HepG2 (cell line): ENCODE data around the gene BATF2. TPM values are rescaled to one million over a fixed set of nuclear protein-coding genes. Genes with fewer than 3 reads are reported as not detected.

Experiments used
- ATAC-seq: fragments of 200-7000 bp; cut with Tn5 transposase; 3 replicates; pipeline ENCODE4 v1.9.1; 2020; ENCODE audit warnings: mild to moderate bottlenecking, moderate library complexity
- BruUV-seq: library from RNA; stranded (reverse); fragments of 400-500 nt; replicated peaks from 2 replicates; lab custom pipeline; 2021; lab: Mats Ljungman, UMichigan
- CTCF ChIA-PET: fragments of 300-600 bp; formaldehyde crosslinking; extraction: SDS; loops from one replicate; lab custom pipeline; 2021; ENCODE audit warnings: low total read pairs, inconsistent platforms, low intra/inter-chr PET ratio; lab: Yijun Ruan, JAX
- POLR2A ChIA-PET: fragments of 350-600 bp; sonication (Branson Sonifier 250); formaldehyde crosslinking; loops from one replicate; lab custom pipeline; 2020; ENCODE audit warnings: antibody characterized with exemption, inconsistent platforms; lab: Yijun Ruan, JAX
- DNase-seq: peaks from one replicate; pipeline ENCODE4 v3.0.0-alpha.2; 2015; ENCODE audit warnings: low spot score
- FAIRE-seq: peaks from 3 replicates; lab custom pipeline; 2011; peaks lifted over from hg19 to GRCh38; lab: Jason Lieb, UNC
- H2AFZ ChIP-seq: one replicate; pipeline ENCODE4 v1.6.1; 2011; ENCODE audit warnings: low read length, inconsistent platforms
- H3K27ac ChIP-seq: fragments of 300-600 bp; 3 replicates; pipeline ENCODE4 v1.8.0; 2011; ENCODE audit warnings: mixed run types, mild to moderate bottlenecking, mixed read lengths, low read length, inconsistent platforms; ENCODE audit not compliant: insufficient read depth; ENCODE audit errors: extremely low read length
- H3K27me3 ChIP-seq, 2 experiments: fragments of 200-600 bp in 1 of 2; 2 replicates in 1 of 2; 3 replicates in 1 of 2; pipeline versions ENCODE4 v1.6.0 to v1.8.0; 2011; ENCODE audit warnings: low read length in 2 of 2, mild to moderate bottlenecking in 2 of 2, moderate library complexity in 2 of 2, inconsistent platforms in 1 of 2; ENCODE audit not compliant: insufficient read depth in 2 of 2, control insufficient read depth in 1 of 2
- H3K36me3 ChIP-seq, 2 experiments: fragments of 200-600 bp in 1 of 2; replicated peaks in 1 of 2; 2 replicates in 1 of 2; 3 replicates in 1 of 2; pipeline versions ENCODE4 v1.5.1 to v1.8.0; 2011; ENCODE audit warnings: low read length in 2 of 2, inconsistent platforms in 1 of 2; ENCODE audit not compliant: insufficient read depth in 2 of 2, control insufficient read depth in 1 of 2
- H3K4me1 ChIP-seq: 2 replicates; pipeline ENCODE4 v1.5.1; 2012; ENCODE audit warnings: low read length, inconsistent platforms; ENCODE audit not compliant: insufficient read depth
- H3K4me2 ChIP-seq: 2 replicates; pipeline ENCODE4 v1.6.0; 2011; ENCODE audit warnings: low read depth, low read length, inconsistent platforms
- H3K4me3 ChIP-seq, 3 experiments: fragments of 200-600 bp in 1 of 3; sonication (generic), shearing (Covaris generic) in 1 of 3; replicated peaks in 1 of 3; 2 replicates each; pipeline ENCODE4 v1.5.1; 2011 to 2016; ENCODE audit warnings: low read length in 3 of 3, inconsistent platforms in 2 of 3, low read depth in 2 of 3, mild to moderate bottlenecking in 2 of 3, control low read depth in 1 of 3, mixed read lengths in 1 of 3; ENCODE audit not compliant: insufficient read depth in 1 of 3
- H3K79me2 ChIP-seq: one replicate; pipeline ENCODE4 v1.6.1; 2011; ENCODE audit warnings: low read length, inconsistent platforms; ENCODE audit not compliant: insufficient read depth
- H3K9ac ChIP-seq: 2 replicates; pipeline ENCODE4 v1.6.0; 2011; ENCODE audit warnings: mild to moderate bottlenecking, low read depth, low read length, inconsistent platforms; ENCODE audit not compliant: insufficient read depth
- H3K9me3 ChIP-seq: 2 replicates; pipeline ENCODE4 v1.5.1; 2012; ENCODE audit warnings: mild to moderate bottlenecking, low read length
- H4K20me1 ChIP-seq: 2 replicates; pipeline ENCODE4 v1.6.0; 2011; ENCODE audit warnings: inconsistent platforms, mild to moderate bottlenecking, low read length, moderate library complexity; ENCODE audit not compliant: insufficient read depth
- ATF5 ChIP-seq: sonication (generic); formaldehyde crosslinking; IDR thresholded peaks from 2 replicates; pipeline ENCODE4 v1.4.0; 2020; ENCODE audit warnings: mild to moderate bottlenecking, low read depth, missing genetic modification reagents
- EHMT2 ChIP-seq: fragments of 200-600 bp; sonication (generic); IDR thresholded peaks from 2 replicates; pipeline ENCODE4 v1.7.0; 2017; ENCODE audit warnings: antibody characterized with exemption, low read depth, low read length, borderline replicate concordance
- NFE2L2 ChIP-seq: fragments of 150-350 bp; IDR thresholded peaks from 2 replicates; pipeline ENCODE4 v1.6.1; 2014; ENCODE audit warnings: low read length
- PRMT3 ChIP-seq: sonication (generic); formaldehyde crosslinking; IDR thresholded peaks from 2 replicates; pipeline ENCODE4 v1.8.1; 2022; ENCODE audit warnings: low read depth, mild to moderate bottlenecking, moderate library complexity, missing genetic modification reagents, borderline replicate concordance
- PTBP1 ChIP-seq: fragments of 200-400 bp; formaldehyde crosslinking; IDR thresholded peaks from 2 replicates; pipeline ENCODE4 v1.6.1; 2018; ENCODE audit warnings: low read length, low read depth; ENCODE audit not compliant: poor library complexity, severe bottlenecking
- RFXAP ChIP-seq: sonication (generic); formaldehyde crosslinking; IDR thresholded peaks from 2 replicates; pipeline ENCODE4 v1.4.0; 2020; ENCODE audit warnings: missing genetic modification reagents, borderline replicate concordance
- ZBTB33 ChIP-seq: sonication (generic); formaldehyde crosslinking; IDR thresholded peaks from 2 replicates; pipeline ENCODE4 v1.4.0; 2020; ENCODE audit warnings: missing genetic modification reagents
- ZNF138 ChIP-seq: sonication (generic); formaldehyde crosslinking; IDR thresholded peaks from 2 replicates; pipeline ENCODE4 v1.5.0; 2020; ENCODE audit warnings: mild to moderate bottlenecking, low read depth, missing genetic modification reagents
- ZNF839 ChIP-seq: sonication (generic); formaldehyde crosslinking; IDR thresholded peaks from 2 replicates; pipeline ENCODE4 v1.4.0; 2020; ENCODE audit warnings: missing genetic modification reagents, mild to moderate bottlenecking, borderline replicate concordance
- WGBS: methylation state at CpG from one replicate; pipeline ENCODE4 v1.1.6; 2017; ENCODE audit warnings: low lambda C conversion rate; 5-methylcytosine and 5-hydroxymethylcytosine counted together
- in situ Hi-C: cut with HindIII; loops from 2 replicates; pipeline ENCODE4 v1.10.0; 2017; ENCODE audit warnings: low pct_unique_long_range_greater_than_20kb; ENCODE audit not compliant: extremely low pct_ligation_motif_present
- intact Hi-C: fragments of 100-400 bp; cut with micrococcal nuclease; formaldehyde crosslinking; loops from one replicate; pipeline ENCODE4 v1.10.0; 2022; ENCODE audit not compliant: unreplicated experiment
- polyA plus RNA-seq, 8 experiments: library from polyadenylated mRNA; depleted of rRNA in 3 of 8; stranded (reverse) in 7 of 8; unstranded in 1 of 8; fragments of >200 nt; fragmentation: Illumina TruSeq in 4 of 8; extraction: Trizol in 4 of 8; gene quantifications; 2 replicates each; pipeline versions ENCODE4 v1.2.1 to v1.2.3, GENCODE V29; 2011 to 2016; ENCODE audit warnings: low read depth in 4 of 8, missing spikeins in 1 of 8, mixed read lengths in 1 of 8; ENCODE audit not compliant: insufficient read depth in 1 of 8
- total RNA-seq, 5 experiments: library from RNA; depleted of rRNA; stranded (reverse); fragments of >200 nt; fragmentation: Illumina TruSeq; extraction: Trizol; gene quantifications; 2 replicates each; pipeline ENCODE4 v1.2.3, GENCODE V29; 2016; ENCODE audit warnings: low read depth in 1 of 5
- TF ChIP-seq, protein P1 (sequence below): sonication (generic); formaldehyde crosslinking; IDR thresholded peaks from 2 replicates; pipeline ENCODE4 v1.4.0; 2020; ENCODE audit warnings: missing genetic modification reagents, borderline replicate concordance
- TF ChIP-seq, protein P2 (sequence below): sonication (generic); formaldehyde crosslinking; IDR thresholded peaks from 2 replicates; pipeline ENCODE4 v1.9.0; 2022; ENCODE audit warnings: low read depth, missing genetic modification reagents

The BATF2 gene
- total and polyA plus RNA-seq, 2 of the 13 experiments (the other 11 are each of a cell fraction or from before 2014, with no cell fraction given), result 2.8 to 3.9 TPM

GRCh38 chr11:65021003-65021402, 24.2 kb upstream of the BATF2 start:
- ChIA-PET POLR2A (no interaction called here), CTCF (no interaction called here)
- Histone ChIP-seq H3K36me3 (no peaks in the 10 kb centered on the region), H3K4me3 (no peak overlapping the region), H3K9me3 (no peaks in the 10 kb centered on the region), H3K9ac (no peak overlapping the region), H3K79me2 (no peaks in the 10 kb centered on the region), H3K27me3 (no peaks in the 10 kb centered on the region), H3K4me1 (peaks cover 71% of the 10 kb centered on the region), H4K20me1 (no peaks in the 10 kb centered on the region), H3K4me2 (no peak overlapping the region), H2AFZ (no peak overlapping the region), H3K27ac (no peak overlapping the region)
- no peak for DNase-seq
- no peak for TF ChIP-seq ZNF138 (CRISPR knock-in tag)
- TF ChIP-seq RFXAP (CRISPR knock-in tag), result no peak
- TF ChIP-seq PTBP1, result no peak
- no peak for TF ChIP-seq EHMT2
- TF ChIP-seq ZBTB33 (CRISPR knock-in tag), result no peak
- no peak for TF ChIP-seq ZNF839 (CRISPR knock-in tag)
- TF ChIP-seq, protein P1, sequence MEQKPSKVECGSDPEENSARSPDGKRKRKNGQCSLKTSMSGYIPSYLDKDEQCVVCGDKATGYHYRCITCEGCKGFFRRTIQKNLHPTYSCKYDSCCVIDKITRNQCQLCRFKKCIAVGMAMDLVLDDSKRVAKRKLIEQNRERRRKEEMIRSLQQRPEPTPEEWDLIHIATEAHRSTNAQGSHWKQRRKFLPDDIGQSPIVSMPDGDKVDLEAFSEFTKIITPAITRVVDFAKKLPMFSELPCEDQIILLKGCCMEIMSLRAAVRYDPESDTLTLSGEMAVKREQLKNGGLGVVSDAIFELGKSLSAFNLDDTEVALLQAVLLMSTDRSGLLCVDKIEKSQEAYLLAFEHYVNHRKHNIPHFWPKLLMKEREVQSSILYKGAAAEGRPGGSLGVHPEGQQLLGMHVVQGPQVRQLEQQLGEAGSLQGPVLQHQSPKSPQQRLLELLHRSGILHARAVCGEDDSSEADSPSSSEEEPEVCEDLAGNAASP, result no peak
- no peak for TF ChIP-seq NFE2L2
- TF ChIP-seq, protein P2, sequence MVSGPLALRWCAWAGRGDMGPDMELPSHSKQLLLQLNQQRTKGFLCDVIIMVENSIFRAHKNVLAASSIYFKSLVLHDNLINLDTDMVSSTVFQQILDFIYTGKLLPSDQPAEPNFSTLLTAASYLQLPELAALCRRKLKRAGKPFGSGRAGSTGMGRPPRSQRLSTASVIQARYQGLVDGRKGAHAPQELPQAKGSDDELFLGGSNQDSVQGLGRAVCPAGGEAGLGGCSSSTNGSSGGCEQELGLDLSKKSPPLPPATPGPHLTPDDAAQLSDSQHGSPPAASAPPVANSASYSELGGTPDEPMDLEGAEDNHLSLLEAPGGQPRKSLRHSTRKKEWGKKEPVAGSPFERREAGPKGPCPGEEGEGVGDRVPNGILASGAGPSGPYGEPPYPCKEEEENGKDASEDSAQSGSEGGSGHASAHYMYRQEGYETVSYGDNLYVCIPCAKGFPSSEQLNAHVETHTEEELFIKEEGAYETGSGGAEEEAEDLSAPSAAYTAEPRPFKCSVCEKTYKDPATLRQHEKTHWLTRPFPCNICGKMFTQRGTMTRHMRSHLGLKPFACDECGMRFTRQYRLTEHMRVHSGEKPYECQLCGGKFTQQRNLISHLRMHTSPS, result no peak
- no peak for TF ChIP-seq ATF5 (CRISPR knock-in tag)
- TF ChIP-seq PRMT3 (CRISPR knock-in tag), result no peak
- in situ Hi-C loops (no loop called here), intact Hi-C loops (no loop called here)
- 74% methylated on average over 3 of the region's 3 CpGs for WGBS
- no TSS peak for BruUV-seq
- FAIRE-seq, result no peak
- ATAC-seq, result no peak
